HG03196 (cell line): ENCODE measurements around the gene CBL.
A peak's percentile ranks its signal among the peaks of the same experiment; 100 is the strongest.
"Not testable (repeated sequence)": the region's sequence is repeated elsewhere in the genome, so short reads cannot be mapped to it uniquely, and the experiment has no call there.

Source experiments
- ATAC-seq: cut with Tn5 transposase; IDR thresholded peaks from one replicate; pipeline ENCODE4 v1.9.1; 2021; ENCODE audit not compliant: unreplicated experiment

CBL gene

DNA sequence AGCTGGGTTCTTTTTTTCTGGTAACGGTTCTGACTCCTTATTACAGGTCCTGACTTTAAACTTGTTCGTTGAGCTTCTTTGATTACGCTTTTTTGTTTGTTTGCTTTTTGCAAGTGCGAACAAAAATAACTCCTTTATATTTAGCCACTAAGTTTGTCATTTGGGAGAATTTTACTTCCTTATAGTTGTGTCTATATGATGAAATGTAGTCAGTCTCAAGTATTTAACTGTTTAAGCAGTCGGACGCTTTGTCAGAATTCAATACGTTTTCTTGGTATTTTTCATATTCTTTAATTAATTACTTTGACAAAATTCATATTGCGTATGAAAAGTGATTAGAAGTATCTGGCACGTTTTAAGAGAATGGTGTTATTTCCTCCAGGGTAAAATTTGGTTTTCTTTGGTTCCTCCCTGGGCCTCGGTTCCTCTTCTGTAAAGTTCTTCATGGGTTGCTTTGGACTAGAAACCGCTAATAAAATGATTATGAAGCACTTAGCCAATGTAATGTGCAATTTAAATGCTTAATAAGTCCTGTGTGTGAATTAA is 1.3 kb downstream of the CBL start:
- no peak for ATAC-seq

DNA sequence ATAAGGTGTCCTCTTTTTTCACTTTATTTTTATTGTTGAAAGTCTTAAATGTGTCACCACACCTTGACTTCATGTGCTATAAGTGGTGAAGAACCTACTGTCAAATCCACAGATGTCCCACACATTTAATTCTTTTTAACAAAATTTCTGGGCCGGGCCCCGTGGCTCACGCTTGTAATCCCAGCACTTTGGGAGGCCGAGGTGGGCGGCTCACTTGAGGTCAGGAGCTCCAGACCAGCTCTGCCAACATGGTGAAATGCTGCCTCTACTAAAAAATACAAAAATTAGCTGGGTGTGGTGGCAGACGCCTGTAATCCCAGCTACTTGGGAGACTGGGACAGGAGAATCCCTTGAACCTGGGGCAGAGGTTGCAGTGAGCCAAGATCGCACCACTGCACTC is 3.0 kb downstream of the CBL start:
- no peak for ATAC-seq

DNA sequence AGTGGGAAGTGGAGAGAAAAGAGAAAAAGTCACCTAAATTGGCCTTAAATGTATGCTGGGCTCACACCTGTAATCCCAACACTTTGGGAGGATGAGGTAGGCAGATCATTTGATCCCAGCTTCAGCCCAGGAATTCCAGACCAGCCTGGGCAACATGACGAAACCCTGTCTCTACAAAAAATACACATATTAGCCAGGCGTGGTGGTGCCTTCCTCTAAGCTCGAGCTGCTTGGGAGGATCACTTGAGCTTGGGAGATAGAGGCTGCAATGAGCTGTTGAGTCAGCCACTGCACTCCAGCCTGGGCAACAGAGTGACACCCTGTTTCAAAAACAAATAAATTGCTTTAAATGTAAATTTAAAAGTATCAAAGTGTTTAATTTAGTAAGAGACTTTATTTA is 3.9 kb downstream of the CBL start:
- no peak for ATAC-seq

DNA sequence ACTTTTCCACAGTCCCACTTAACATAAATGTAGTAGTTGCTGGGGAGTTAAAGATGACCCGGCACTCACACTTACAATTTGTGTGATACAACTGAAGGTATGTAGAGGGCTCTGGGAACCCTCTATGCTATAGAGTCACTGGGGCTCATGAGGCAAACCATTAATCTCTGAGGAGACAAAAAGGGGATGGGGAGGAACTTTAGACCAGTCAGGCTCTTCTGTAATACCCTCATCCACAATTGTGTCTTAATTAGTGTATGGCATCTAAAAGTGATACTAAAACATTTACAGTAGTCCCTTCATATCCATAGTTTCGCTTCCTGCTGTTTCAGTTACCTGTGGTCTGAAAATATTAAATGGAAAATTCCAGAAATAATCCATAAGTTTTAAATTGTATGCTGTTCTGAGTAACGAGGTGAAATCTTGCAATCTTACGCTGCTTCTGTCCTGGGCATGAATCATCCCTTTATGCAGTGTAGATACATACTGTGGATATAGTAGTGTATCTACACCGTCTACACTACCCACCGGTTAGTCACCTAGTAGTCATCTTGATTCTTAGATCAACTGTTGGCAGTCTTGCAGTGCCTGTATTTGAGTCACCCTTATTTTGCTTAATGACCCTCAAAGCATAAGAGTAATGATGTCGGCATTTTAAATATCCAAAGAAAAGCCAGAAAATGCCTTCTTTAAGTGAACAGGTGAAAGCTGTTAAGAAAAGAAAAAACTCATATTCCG is 12.2 kb downstream of the CBL start:
- ATAC-seq = no peak

DNA sequence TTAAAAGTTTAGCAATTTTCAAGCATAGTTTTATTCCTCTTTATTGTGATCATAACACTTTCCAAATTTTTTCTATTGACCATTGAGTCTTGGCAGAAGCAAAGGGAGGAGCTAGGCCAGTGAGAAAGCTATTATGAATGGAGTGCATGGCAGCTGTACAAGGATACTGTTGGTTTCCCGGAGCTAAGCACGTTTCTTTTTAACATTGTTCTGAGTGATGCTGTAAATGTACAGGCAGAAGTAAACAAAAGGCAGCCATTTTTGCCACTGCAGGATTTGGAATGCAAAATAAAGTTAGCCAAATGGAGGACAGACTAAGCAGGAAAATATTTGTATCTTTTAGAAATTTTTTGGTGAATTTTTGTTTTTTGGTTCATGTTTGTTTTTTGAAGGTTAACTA is 16.2 kb downstream of the CBL start:
- ATAC-seq = no peak

DNA sequence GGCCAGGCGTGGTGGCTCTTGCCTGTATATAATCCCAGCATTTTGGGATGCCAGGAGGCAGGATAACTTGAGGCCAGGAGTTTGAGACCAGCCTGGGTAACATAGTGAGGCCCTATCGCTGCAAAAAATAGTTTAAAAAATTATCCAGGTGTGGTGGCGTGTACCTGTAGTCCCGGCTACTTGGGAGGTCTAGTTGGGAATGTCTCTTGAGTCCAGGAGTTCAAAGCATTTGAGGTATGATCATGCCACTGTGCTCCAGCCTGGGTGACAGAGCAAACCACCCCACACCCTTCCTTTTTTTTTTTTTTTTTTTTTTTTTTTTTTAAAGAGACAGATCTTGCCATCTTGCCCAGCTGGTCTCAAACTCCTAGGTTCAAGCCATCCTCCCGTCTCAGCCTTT is 16.8 kb downstream of the CBL start:
- no peak for ATAC-seq

DNA sequence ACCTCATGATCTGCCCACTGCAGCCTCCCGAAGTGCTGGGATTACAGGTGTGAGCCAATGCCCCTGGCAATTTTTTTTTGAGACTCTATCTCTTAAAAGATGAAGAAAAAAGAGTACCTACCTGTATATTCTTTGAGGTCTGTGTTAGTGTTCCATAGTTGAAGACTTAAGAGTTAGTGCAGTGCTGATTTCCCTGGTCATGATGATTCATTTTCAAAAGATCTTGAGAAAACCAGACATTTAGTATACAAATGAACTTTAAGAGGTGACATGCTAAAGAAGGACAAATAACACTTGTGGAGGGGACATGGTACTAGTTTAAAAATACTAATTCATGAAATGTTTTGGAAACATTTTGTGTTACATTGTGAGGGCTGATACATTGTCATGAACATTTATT is 17.7 kb downstream of the CBL start:
- no peak for ATAC-seq

DNA sequence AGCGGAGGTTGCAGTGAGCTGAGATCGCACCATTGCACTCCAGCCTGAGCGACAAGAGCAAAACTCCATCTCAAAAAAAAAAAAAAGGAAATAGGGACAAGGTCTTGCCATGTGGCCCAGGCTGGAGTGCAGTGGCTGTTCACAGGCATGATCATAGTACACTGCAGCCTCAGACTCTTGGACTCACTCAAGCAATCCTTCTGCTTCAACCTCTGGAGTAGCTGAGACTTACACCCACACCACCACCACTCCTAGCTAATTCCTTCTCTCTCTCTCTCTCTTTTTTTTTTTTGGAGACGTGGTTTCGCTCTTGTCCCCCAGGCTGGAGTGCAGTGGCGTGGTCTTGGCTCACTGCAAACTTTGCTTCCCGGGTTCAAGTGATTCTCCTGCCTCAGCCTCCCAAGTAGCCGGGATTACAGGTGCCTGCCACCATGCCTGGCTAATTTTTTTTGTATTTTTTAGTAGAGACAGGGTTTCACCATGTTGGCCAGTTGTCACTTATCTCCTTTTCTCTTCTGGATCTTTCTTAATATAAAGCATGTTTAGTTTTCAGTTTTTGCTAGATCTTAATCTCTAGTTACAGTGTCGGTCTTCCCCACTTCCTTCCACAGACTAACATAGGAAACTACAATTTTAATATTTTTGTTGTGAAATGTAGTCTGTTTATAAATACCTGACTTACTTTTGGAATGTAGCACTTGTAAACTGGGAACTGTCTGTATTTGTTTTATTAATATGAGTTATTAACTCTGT is 22.6 kb downstream of the CBL start:
- ATAC-seq = not testable (repeated sequence)

DNA sequence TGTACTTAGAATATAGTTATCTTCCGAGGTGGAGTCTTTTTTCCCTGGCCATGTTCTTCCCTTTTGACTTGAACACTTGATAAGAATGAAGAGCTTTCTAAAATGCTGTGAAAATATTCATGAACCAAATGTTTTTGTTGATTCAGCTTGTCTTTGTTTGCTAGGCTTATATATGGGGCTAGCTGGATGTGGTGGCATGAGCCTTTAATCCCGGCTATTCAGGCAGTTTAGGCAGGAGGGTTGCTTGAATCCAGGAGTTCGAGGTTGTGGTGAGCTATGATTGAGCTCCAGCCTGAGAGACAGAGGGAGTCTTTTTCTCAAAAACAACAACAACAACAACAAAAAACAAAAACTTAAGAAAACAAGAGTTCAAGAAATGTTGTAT is 23.1 kb downstream of the CBL start:
- ATAC-seq = no peak

DNA sequence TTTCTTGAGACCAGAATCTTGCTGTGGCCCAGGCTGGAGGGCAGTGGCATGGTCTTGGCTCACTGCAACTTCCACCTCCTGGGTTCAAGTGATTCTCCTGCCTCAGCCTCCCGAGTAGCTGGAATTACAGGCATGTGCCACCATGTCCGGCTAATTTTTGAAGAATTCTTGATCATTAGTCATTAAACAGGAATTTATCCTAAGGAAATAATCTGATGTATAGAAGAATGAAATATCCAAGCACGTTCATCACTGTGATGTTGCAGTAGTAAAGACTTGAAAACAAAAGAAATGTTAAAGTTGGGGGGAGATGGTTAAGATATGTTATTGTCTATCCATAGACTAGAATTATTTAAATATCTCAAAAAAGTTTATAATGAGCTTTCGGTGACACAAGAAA is 23.6 kb downstream of the CBL start:
- no peak for ATAC-seq

DNA sequence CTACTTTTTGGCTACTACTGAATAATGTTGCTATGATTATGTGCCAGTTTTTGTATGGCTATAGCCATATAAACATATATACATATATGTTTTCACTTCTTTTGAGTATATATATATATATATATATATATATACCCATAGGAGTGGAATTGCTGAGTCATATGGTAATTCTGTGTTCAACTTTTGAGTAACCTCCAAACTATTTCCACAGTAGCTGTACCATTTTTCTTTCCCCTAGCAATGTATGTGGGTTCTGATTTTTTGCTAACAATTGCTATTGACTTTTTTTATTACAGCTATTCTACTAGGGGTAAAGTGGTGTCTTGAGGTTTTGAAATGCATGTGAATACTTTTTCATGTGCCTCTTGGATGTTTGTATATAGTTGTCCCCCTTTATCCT is 30.4 kb downstream of the CBL start:
- ATAC-seq = no peak

DNA sequence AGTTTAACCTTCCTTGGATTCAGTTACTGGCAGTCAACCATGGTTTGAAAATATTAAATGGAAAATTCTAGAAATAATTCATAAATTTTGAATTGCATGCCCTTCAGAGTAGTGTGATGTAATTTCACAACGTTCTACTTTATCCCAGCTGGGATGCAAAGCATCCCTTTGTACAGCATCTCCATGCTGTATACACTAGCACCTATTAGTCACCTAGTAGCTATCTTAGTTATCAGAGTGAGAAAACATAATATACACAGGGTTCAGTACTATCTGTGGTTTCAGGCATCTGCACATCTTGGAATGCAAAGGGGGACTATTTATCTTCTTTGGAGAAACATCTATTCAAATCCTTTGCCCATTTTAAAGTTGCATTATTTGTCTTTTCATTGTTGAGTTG is 30.8 kb downstream of the CBL start:
- ATAC-seq = no peak

DNA sequence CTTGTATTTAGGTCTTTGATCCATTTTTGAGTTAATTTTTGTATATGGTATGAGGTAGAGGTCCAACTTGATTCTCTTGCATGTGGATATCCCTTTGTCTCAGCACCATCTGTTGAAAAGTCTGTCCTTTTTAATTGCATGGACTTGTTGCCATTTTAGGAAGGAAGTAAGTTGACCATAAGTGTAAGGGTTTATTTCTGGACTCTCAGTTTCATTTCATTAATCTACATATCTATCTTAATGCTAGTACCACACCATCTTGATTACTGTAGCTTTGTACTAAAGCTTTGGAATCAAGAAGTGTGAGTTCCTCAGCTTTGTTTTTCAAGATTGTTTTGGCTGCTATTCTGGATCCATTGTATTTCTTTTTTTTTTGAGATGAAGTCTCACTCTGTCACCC is 31.4 kb downstream of the CBL start:
- ATAC-seq = no peak

DNA sequence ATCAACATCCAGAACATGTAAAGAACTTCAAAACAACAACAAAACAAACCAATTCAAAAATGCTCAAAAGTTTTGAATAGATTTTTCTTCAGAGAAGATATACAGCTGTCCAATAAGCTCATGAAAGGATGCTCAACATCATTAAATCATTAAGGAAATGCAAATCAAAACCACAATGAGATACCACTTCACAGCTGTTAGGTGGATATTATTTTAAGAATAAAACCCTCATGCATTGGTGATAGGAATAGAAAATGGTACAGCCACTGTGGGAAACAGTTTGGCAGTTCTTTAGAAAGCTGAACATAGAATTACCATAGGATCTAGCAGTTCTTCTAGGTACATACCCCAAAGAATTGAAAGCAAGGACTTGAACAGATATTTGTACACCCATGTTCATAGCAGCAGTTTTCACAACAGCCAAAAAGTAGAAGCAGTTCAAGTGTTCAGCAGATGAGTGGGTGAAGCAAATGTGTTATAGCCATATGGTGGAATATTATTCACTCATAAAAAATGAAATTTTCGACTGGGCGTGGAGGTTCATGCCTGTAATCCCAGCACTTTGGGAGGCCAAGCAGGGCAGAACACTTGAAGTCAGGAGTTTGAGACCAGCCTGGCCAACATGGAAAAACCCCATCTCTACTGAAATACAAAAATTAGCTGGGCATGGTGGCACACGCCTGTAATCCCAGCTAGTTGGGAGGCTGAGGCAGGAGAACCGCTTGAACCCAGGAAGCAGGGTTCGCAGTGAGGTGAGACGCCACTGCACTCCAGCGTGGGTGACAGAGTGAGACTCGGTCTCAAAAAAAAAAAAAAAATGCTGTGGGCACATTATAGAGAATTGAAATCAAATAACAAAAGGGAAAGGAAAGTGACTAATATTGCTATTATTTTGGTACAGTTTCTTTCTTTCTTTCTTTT is 42.9 kb downstream of the CBL start:
- ATAC-seq = no peak

DNA sequence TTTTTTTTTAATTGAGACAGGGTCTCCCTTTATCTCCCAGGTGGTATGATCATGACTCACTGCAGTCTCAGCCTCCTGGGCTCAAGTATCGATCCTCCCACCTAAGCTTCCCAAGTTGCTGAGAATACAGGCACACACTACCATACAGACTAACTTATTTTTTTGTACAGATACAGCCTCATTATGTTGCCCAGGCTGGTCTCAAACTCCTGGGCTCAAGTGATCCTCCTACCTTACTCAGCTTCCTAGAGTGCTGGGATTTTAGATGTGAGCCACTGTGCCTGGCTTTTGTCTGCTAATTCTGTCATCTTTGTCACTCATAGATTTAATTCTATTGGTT is 43.5 kb downstream of the CBL start:
- ATAC-seq = no peak

DNA sequence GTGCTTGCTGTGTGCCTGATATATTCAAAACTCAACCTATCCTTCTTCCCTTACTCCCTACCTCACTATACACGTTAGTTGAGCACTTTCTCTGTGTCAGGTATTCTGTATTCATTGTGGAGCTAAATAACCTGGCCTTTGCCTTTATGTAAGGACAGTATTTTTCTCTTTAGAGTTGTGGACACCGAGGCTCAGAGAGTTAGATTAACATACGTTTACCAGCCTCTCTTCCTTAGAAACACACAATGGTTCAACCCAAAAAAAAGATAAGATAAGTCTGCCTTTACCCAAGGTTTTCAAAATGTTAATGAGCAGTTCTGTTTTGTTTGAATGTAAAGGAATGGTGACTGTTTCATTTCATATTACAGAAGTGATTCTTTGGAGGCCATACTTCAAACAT is 45.0 kb downstream of the CBL start:
- no peak for ATAC-seq

DNA sequence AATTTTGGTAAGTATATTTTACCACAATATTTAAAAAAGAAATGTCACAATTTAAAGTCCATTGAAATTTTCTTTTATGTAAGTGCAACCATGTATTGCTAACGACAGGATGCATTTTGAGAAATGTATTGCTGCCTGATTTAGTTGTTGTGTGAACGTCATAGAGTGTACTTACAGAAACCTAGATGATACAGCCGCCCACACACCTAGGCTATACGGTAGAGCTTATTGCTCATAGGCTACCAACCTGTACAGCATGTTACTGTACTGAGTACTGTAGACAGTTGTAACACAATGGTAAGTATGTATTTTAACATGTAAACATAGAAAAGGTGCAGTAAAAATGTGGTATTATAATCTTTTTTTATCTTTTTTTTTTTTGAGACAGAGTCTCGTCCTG is 48.1 kb downstream of the CBL start:
- no peak for ATAC-seq

DNA sequence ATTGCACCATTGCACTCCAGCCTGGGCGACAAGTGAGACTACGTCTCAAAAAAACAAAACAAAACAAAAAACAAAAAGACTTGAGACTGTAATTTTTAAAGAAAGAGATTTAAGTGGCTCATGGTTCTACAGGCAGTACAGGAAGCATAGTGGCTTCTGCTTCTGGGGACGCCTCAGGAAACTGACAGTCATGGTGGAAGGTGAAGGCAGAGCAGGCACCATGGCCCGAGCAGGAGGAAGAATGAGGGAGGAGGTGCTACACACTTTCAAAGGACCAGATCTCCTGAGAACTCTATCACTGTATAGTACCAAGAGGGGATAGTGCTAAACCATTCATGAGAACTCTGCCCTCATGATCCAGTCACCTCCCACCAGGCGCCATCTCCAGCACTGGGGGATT is 52.0 kb downstream of the CBL start:
- ATAC-seq = no peak

DNA sequence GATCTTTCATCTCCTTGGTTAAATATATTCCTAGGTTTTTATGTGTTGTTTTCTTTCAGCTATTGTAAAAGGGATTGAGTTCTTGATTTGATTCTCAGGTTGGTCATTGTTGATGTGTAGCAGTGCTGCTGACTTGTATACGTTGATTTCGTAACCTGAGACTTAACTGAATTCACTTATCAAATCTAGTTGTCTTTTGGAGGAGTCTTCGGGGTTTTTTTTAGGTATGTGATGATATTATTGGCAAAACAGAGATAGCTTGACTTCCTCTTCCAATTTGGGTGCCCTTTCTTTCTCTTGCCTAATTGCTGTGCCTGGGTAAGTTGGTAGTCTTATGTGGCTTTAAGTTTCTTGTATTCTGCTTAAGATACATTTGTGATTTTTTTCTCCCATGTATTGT is 52.8 kb downstream of the CBL start:
- no peak for ATAC-seq

DNA sequence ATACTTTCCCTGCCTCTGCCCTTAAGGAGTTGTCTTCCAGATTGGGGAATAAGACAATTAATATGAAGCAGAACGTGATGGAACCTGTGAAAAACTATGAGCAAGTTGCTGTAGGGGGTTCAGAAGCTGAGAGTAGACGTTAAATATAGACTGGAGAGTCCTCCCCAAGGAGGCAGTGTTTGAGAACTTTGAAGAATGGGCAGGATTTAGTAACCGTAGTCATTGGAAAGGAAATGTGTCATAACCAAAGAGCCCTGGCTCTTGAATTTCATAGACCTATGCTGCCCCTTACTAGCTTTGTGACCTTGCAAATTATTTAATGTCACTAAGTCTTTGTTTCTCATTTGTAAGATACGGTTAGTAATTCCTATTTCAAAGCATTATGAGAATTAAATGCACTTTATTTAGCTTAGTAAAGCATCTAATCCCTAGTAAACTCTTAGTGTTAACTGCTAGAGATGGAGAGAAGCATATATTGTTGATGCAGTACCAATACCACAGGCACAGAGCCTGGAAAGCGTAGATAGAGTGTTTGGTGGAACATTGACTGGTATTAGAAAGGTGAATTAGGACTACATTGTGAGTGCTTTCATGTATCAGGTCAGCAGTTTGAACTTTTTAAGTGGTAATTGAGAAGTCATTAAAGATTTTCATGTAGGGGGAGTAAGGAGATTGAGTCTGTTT is 56.7 kb downstream of the CBL start:
- peak; percentile 40 for ATAC-seq

DNA sequence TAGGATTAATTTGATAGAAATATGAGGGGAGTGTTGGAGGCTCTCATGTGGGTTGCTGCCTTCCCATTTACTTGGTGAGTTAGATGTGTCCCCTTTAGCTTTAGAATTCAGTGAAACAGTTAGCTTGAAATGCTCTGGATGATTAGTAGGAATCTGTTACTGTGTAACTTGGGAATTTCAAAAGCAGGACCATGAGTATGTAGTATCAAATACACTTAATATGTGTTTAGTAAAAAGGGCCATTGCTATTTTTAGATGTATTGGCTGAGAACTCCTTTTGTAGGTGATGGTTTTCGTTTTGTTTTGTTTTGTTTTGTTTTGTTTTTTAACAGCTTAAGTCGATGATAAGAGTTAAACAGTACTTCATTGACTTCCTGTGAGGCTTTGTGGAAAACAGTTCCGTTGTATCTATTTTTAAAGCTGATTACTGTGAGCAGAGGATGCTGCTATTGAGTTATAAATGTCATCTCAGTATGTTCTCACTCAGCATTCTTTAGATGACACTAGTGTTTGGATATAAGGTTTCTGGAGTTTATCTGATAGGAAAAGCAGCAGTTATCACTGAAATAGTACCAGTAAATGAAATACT is 57.3 kb downstream of the CBL start:
- no peak for ATAC-seq
